Measurements from ENCODE around the gene STIM1.

Gene STIM1

DNA sequence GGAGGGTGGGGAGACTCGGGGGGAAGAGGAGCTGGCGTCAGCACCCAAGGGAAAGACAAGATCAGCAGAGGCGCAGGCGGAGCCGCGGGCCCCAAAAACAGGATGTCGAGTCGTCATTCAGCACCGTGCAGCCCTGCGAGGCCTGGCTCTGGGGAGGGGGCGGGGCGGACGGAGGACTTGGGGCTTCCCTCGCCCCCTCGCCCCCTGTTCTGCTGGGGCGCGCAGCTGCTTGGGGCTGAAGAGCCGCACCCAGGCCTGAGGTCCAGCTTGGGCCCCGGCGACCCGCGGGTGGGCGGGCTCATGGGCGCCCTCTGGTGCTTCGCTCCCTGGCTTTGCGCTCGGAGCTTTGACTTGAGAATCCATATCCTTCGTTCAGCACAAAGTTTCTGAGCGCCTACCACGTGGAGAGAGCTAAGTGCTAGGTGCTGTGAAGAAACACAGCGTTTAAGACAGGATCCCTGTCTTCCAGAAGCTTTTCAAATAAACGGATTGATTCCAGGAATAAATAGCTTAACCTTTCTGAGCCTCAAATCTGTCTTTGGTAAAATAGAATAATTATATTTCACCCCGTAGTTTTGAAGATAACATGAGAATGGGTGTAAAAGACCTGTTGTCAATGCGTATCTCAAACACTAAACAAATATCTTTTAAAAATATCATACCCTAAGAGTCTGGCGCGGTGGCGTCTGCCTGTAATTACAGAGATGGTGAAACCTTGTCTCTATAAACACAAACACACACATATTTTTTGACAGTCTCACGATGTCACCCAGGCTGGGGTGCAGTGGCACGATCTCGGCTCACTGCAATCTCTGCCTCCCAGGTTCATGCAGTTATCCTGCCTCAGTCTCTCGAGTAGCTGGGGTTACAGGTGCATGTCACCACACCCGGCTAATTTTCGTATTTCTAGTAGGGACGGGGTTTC, 13.8 kb upstream of the STIM1 start:
- Histone ChIP-seq H3K27ac (ENCODE audit: low read length) (peak overlapping the region; percentile 49), H3K27me3 (ENCODE audit: insufficient read depth, low read length) (0 out of 2 replicates have a peak, but pooled peaks cover 3% of the 10 kb centered on the region), H3K9ac (ENCODE audit: low read depth, low read length) (peak overlapping the region; percentile 77; the same call in 1 of the 2 replicates), H3K36me3 (ENCODE audit: insufficient read depth, low read depth, low read length) (no peaks in the 10 kb centered on the region; the same call in none of the 2 replicates), H3K4me1 (ENCODE audit: insufficient read depth, low read length) (no peaks in the 10 kb centered on the region; the same call in none of the 2 replicates), H3K9me3 (ENCODE audit: insufficient read depth, low read depth, low read length) (no peaks in the 10 kb centered on the region), H3K4me3 (ENCODE audit: low read length) (peak overlapping the region; percentile 79)

- H3K27me3 ChIP-seq (ENCODE audit: insufficient read depth, low read length), result 0 out of 2 replicates have a peak, but pooled peaks cover 3% of the 10 kb centered on the region
- H3K9me3 ChIP-seq (ENCODE audit: insufficient read depth, low read depth, low read length), result no peaks in the 10 kb centered on the region
- no peaks in the 10 kb centered on the region; the same call in none of the 2 replicates for H3K36me3 ChIP-seq (ENCODE audit: insufficient read depth, low read depth, low read length)
- no peak overlapping the region for H3K4me3 ChIP-seq (ENCODE audit: low read length)
- no peaks in the 10 kb centered on the region; the same call in 1 of the 2 replicates for H3K4me1 ChIP-seq (ENCODE audit: insufficient read depth, low read length)
- no peak overlapping the region for H3K9ac ChIP-seq (ENCODE audit: low read depth, low read length)
- H3K27ac ChIP-seq (ENCODE audit: low read length), result no peak overlapping the region
Measured at GRCh38 chr11:3843326-3843725, 12.1 kb upstream of the STIM1 start.

DNA sequence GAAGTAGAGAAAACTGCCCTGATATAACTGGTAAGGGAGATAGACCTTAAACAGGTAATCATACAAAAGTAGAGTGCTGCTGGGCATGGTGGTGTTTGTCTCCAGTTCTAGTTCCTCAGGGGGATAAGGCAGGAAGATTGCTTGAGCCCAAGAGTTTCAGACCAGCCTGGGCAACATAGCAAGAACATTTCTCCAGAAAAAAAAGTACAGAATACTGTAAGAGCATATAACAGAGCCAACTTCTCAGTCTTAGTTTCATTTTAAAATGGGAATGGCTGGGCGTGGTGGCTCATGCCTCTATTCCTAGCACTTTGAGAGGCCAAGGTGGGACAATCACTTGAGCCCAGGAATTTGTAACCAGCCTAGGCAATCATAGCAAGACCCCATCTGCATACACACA, 10.2 kb upstream of the STIM1 start:
- Histone ChIP-seq H3K27me3 (ENCODE audit: insufficient read depth, low read length) (0 out of 2 replicates have a peak, but pooled peaks cover 3% of the 10 kb centered on the region), H3K36me3 (ENCODE audit: insufficient read depth, low read depth, low read length) (no peaks in the 10 kb centered on the region), H3K9me3 (ENCODE audit: insufficient read depth, low read depth, low read length) (no peaks in the 10 kb centered on the region), H3K4me1 (ENCODE audit: insufficient read depth, low read length) (no peaks in the 10 kb centered on the region), H3K9ac (ENCODE audit: low read depth, low read length) (no peak overlapping the region), H3K27ac (ENCODE audit: low read length) (no peak overlapping the region), H3K4me3 (ENCODE audit: low read length) (no peak overlapping the region)

DNA sequence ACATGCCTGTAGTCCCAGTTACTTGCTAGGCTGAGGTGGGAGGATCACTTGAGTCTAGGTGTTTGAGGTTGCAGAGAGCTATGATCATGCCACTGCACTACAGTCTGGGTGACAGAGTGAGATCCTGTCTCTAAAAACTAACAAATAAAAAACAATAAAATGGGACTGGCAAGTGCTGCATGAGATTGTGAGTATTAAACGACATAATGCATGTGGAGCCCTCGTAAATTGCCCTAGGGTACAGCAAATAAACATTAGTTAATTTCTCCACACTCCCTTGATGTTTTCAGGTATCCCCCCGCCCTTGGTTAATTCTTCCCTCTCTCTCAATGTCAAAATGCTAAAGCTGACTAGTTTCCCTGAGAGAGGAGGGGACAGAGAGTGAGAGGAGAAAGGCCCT, 9.8 kb upstream of the STIM1 start:
- Histone ChIP-seq H3K4me3 (ENCODE audit: low read length) (no peak overlapping the region), H3K36me3 (ENCODE audit: insufficient read depth, low read depth, low read length) (no peaks in the 10 kb centered on the region), H3K9me3 (ENCODE audit: insufficient read depth, low read depth, low read length) (no peaks in the 10 kb centered on the region)

GRCh38 chr11:3849297-3849874, 6.1 kb upstream of the STIM1 start:
- H3K9me3 ChIP-seq (ENCODE audit: insufficient read depth, low read depth, low read length), result no peaks in the 10 kb centered on the region
- no peak overlapping the region for H3K9ac ChIP-seq (ENCODE audit: low read depth, low read length)
- no peaks in the 10 kb centered on the region for H3K36me3 ChIP-seq (ENCODE audit: insufficient read depth, low read depth, low read length)

More for the DNA sequence above, 9.8 kb upstream of the STIM1 start:
- Histone ChIP-seq H3K4me1 (ENCODE audit: insufficient read depth, low read length) (no peaks in the 10 kb centered on the region), H3K27me3 (ENCODE audit: insufficient read depth, low read length) (0 out of 2 replicates have a peak, but pooled peaks cover 3% of the 10 kb centered on the region), H3K27ac (ENCODE audit: low read length) (no peak overlapping the region), H3K9ac (ENCODE audit: low read depth, low read length) (no peak overlapping the region)

GRCh38 chr11:3853545-3853842, 2.0 kb upstream of the STIM1 start:
- no peaks in the 10 kb centered on the region for H3K9me3 ChIP-seq (ENCODE audit: insufficient read depth, low read depth, low read length)
- H3K4me1 ChIP-seq (ENCODE audit: insufficient read depth, low read length), result peaks cover 10% of the 10 kb centered on the region
- peaks cover 21% of the 10 kb centered on the region for H3K27me3 ChIP-seq (ENCODE audit: insufficient read depth, low read length)
- H3K4me3 ChIP-seq (ENCODE audit: low read length), result no peak overlapping the region
- H3K36me3 ChIP-seq (ENCODE audit: insufficient read depth, low read depth, low read length), result no peaks in the 10 kb centered on the region
- no peak overlapping the region for H3K9ac ChIP-seq (ENCODE audit: low read depth, low read length)
- H3K27ac ChIP-seq (ENCODE audit: low read length), result no peak overlapping the region

More at GRCh38 chr11:3849297-3849874, 6.1 kb upstream of the STIM1 start:
- Histone ChIP-seq H3K27ac (ENCODE audit: low read length) (no peak overlapping the region), H3K4me1 (ENCODE audit: insufficient read depth, low read length) (peaks cover 1% of the 10 kb centered on the region; the same call in 1 of the 2 replicates), H3K4me3 (ENCODE audit: low read length) (no peak overlapping the region), H3K27me3 (ENCODE audit: insufficient read depth, low read length) (no peaks in the 10 kb centered on the region)

DNA sequence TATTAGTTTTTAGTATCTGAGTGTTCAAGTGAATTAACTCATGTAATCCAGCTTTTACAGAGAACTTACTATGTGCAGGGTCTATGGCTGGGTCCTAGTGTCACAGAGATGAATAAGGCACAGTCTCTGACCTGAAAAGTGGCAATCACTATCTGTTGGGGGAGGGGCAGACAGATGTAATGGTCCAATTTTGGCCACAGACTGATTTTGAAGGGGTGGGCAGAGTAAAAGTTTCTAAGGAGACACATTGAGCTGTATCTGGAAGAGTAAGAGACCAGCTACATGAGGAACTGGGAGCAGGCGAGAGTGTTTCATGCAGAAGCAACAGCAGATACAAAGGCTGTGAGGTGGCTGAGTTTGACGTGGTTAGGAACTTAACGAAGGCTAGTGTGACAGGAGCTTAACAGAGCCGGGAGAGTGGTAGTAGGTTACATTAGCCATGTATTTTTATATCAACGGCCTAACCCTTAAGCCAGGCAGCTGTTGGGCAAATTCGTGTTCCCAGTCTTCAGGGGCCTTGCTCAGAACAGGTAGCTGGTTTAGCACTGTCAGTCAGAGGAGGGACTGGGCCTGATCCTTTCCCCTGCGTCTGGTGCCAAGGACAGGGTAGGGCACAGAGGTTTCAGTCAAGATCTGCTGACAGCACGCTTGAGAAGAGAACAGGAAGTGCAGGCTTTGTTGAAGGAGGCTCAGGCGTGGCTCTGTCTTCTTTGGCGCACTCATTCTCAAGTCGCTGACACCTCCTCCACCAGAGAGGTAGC, 1.4 kb upstream of the STIM1 start:
- peaks cover 10% of the 10 kb centered on the region for H3K4me1 ChIP-seq (ENCODE audit: insufficient read depth, low read length)
- H3K9me3 ChIP-seq (ENCODE audit: insufficient read depth, low read depth, low read length), result no peaks in the 10 kb centered on the region
- H3K4me3 ChIP-seq (ENCODE audit: low read length), result peak overlapping the region; percentile 82
- no peak overlapping the region for H3K27ac ChIP-seq (ENCODE audit: low read length)
- no peaks in the 10 kb centered on the region for H3K36me3 ChIP-seq (ENCODE audit: insufficient read depth, low read depth, low read length)
- H3K27me3 ChIP-seq (ENCODE audit: insufficient read depth, low read length), result peaks cover 21% of the 10 kb centered on the region
- peak overlapping the region; percentile 67; the same call in 1 of the 2 replicates for H3K9ac ChIP-seq (ENCODE audit: low read depth, low read length)

DNA sequence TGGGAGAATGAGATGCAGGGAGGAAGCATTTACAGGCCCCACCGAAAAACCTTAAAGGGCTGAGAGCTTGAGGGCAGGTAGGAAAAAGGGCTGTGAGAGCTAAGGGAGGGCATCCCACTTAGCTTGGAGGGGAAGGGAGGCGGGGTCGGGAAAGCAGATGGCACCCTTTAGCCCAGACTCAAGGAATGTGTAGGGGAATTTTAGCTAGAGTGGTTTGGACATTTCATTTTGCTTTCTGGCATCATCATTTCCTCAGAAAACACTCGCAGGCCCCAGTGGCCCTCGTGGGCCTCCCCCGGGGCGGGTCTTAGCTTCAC, 846 bp upstream of the STIM1 start:
- Histone ChIP-seq H3K27ac (ENCODE audit: low read length) (no peak overlapping the region), H3K9me3 (ENCODE audit: insufficient read depth, low read depth, low read length) (no peaks in the 10 kb centered on the region), H3K36me3 (ENCODE audit: insufficient read depth, low read depth, low read length) (no peaks in the 10 kb centered on the region), H3K4me1 (ENCODE audit: insufficient read depth, low read length) (peaks cover 14% of the 10 kb centered on the region), H3K9ac (ENCODE audit: low read depth, low read length) (peak overlapping the region; percentile 67; the same call in 1 of the 2 replicates), H3K4me3 (ENCODE audit: low read length) (peak overlapping the region; percentile 82), H3K27me3 (ENCODE audit: insufficient read depth, low read length) (peaks cover 21% of the 10 kb centered on the region)

- peak overlapping the region; percentile 12; the same call in 1 of the 2 replicates for H3K9ac ChIP-seq (ENCODE audit: low read depth, low read length)
- H3K36me3 ChIP-seq (ENCODE audit: insufficient read depth, low read depth, low read length), result no peaks in the 10 kb centered on the region
- H3K27me3 ChIP-seq (ENCODE audit: insufficient read depth, low read length), result peaks cover 21% of the 10 kb centered on the region
- peak overlapping the region; percentile 66 for H3K4me3 ChIP-seq (ENCODE audit: low read length)
- no peaks in the 10 kb centered on the region for H3K9me3 ChIP-seq (ENCODE audit: insufficient read depth, low read depth, low read length)
- peaks cover 17% of the 10 kb centered on the region for H3K4me1 ChIP-seq (ENCODE audit: insufficient read depth, low read length)
- no peak overlapping the region for H3K27ac ChIP-seq (ENCODE audit: low read length)
Measured at GRCh38 chr11:3855808-3856491, 486 bp downstream of the STIM1 start.

- H3K9me3 ChIP-seq (ENCODE audit: insufficient read depth, low read depth, low read length), result no peaks in the 10 kb centered on the region
- H3K27me3 ChIP-seq (ENCODE audit: insufficient read depth, low read length), result peaks cover 21% of the 10 kb centered on the region
- H3K36me3 ChIP-seq (ENCODE audit: insufficient read depth, low read depth, low read length), result no peaks in the 10 kb centered on the region
- H3K9ac ChIP-seq (ENCODE audit: low read depth, low read length), result no peak overlapping the region
- H3K4me3 ChIP-seq (ENCODE audit: low read length), result 0 out of 2 replicates have a peak overlapping the region, but pooled peaks have one; percentile 66
- no peak overlapping the region for H3K27ac ChIP-seq (ENCODE audit: low read length)
- peaks cover 19% of the 10 kb centered on the region for H3K4me1 ChIP-seq (ENCODE audit: insufficient read depth, low read length)
Measured at GRCh38 chr11:3856856-3857553, 1.5 kb downstream of the STIM1 start.

Data from iPS-20b (cell line).